GM12878 (cell line): Measurements from ENCODE around the gene MUC5B.

Source experiments
- ATF2 ChIP-seq: IDR thresholded peaks from 2 replicates; pipeline ENCODE4 v1.6.1; 2012; ENCODE audit warnings: low read length, inconsistent platforms
- RAD21 ChIP-seq: IDR thresholded peaks from 2 replicates; pipeline ENCODE4 v1.6.1; 2011; ENCODE audit warnings: mild to moderate bottlenecking, low read depth, low read length, moderate library complexity; ENCODE audit not compliant: insufficient read depth
- ZSCAN29 ChIP-seq: fragments of 450-650 bp; IDR thresholded peaks from 2 replicates; pipeline ENCODE4 v1.6.1; 2017; ENCODE audit warnings: mild to moderate bottlenecking, moderate library complexity
- TF ChIP-seq, protein P1 (sequence below), 3 experiments: IDR thresholded peaks in 2 of 3; conservative IDR thresholded peaks in 1 of 3; 2 replicates each; pipeline ENCODE4 v1.5.1; 2011; ENCODE audit warnings: low read depth in 3 of 3, low read length in 3 of 3, mild to moderate bottlenecking in 3 of 3, control low read depth in 2 of 3, moderate library complexity in 2 of 3, inconsistent platforms in 1 of 3, mixed read lengths in 1 of 3; ENCODE audit not compliant: control insufficient read depth in 2 of 3, insufficient read depth in 1 of 3; ENCODE audit errors: extremely low read depth in 1 of 3

DNA sequence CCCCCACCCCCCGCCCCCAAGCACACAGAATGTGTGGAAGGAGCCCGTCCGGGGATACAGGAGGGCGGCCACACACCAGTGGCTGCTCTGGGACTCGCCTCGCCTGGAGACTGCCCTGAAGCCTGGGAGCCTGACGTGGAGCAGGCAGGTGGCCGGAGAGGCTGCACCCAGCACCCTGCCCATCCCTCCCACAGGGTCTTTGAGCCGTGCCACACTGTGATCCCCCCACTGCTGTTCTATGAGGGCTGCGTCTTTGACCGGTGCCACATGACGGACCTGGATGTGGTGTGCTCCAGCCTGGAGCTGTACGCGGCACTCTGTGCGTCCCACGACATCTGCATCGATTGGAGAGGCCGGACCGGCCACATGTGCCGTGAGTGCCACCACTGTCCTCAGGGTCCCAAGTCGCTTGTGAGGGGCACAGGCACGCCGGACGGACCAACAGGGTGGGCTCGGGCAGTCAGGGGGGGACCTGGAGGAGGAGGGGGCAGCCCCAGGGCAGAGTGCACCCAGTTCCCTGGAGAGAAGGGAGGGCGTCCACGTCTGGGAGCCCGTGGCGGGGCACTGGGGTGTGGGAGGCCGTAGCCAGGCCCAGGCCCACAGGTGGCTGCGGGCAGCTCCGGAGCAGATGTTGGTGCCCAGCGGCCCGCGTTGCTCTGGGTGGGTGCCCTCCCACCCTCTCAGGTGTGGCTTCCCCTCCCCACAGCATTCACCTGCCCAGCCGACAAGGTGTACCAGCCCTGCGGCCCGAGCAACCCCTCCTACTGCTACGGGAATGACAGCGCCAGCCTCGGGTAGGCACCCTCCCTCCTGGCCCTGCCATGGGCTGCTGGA, 27.0 kb upstream of the MUC5B start:
- TF ChIP-seq ATF2 (no peak), ZSCAN29 (no peak), RAD21 (no peak)
- TF ChIP-seq, protein P1, sequence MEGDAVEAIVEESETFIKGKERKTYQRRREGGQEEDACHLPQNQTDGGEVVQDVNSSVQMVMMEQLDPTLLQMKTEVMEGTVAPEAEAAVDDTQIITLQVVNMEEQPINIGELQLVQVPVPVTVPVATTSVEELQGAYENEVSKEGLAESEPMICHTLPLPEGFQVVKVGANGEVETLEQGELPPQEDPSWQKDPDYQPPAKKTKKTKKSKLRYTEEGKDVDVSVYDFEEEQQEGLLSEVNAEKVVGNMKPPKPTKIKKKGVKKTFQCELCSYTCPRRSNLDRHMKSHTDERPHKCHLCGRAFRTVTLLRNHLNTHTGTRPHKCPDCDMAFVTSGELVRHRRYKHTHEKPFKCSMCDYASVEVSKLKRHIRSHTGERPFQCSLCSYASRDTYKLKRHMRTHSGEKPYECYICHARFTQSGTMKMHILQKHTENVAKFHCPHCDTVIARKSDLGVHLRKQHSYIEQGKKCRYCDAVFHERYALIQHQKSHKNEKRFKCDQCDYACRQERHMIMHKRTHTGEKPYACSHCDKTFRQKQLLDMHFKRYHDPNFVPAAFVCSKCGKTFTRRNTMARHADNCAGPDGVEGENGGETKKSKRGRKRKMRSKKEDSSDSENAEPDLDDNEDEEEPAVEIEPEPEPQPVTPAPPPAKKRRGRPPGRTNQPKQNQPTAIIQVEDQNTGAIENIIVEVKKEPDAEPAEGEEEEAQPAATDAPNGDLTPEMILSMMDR (IDR thresholded peaks at IDR 0.05 in 2 of 3, conservative IDR thresholded peaks at IDR 0.05 in 1 of 3; ENCODE audit: control insufficient read depth in 2 of 3, extremely low read depth in 1 of 3, insufficient read depth in 1 of 3, low read depth in 3 of 3, low read length in 3 of 3) = no peak
